Nephron (organoid): ENCODE results near the gene TPSD1.
"Not testable (repeated sequence)": the region's sequence is repeated elsewhere in the genome, so short reads cannot be mapped to it uniquely, and the experiment has no call there.

ENCODE experiments used
- H3K27ac Mint-ChIP-seq, 3 experiments: 2 replicates each; pipeline ENCODE4 v1.8.0; 2020; ENCODE audit warnings: mixed read lengths in 3 of 3, mild to moderate bottlenecking in 2 of 3, moderate library complexity in 1 of 3
- H3K27me3 Mint-ChIP-seq: 2 replicates; pipeline ENCODE4 v1.8.0; 2021; ENCODE audit warnings: low read depth, mild to moderate bottlenecking, moderate library complexity, mixed read lengths
- H3K36me3 Mint-ChIP-seq: 2 replicates; pipeline ENCODE4 v1.8.0; 2020; ENCODE audit warnings: low read depth, mixed read lengths
- H3K4me1 Mint-ChIP-seq: 2 replicates; pipeline ENCODE4 v1.8.0; 2020; ENCODE audit warnings: mixed read lengths
- H3K4me3 Mint-ChIP-seq, 3 experiments: 2 replicates each; pipeline ENCODE4 v1.8.0; 2020; ENCODE audit warnings: mild to moderate bottlenecking in 3 of 3, mixed read lengths in 3 of 3, moderate library complexity in 2 of 3
- H3K9me3 Mint-ChIP-seq: 2 replicates; pipeline ENCODE4 v1.8.0; 2020; ENCODE audit warnings: mixed read lengths
- CTCF ChIP-seq, 3 experiments: fragments of 200-600 bp; sonication (generic); IDR thresholded peaks; one replicate each; pipeline ENCODE4 v1.5.0; 2021; ENCODE audit warnings: antibody characterized with exemption in 3 of 3; ENCODE audit not compliant: unreplicated experiment in 3 of 3

The TPSD1 gene

GRCh38 chr16:1245452-1246020 is 10.3 kb upstream of the TPSD1 start:
- no peaks in the 10 kb centered on the region for H3K4me1 Mint-ChIP-seq
- no peaks in the 10 kb centered on the region for H3K36me3 Mint-ChIP-seq
- H3K27ac Mint-ChIP-seq = no peak overlapping the region
- no peaks in the 10 kb centered on the region for H3K9me3 Mint-ChIP-seq
- no peak for TF ChIP-seq CTCF (IDR thresholded peaks at IDR 0.05; ENCODE audit: unreplicated experiment in 3 of 3)
- no peak overlapping the region for H3K4me3 Mint-ChIP-seq
- H3K27me3 Mint-ChIP-seq = peaks cover 18% of the 10 kb centered on the region

GRCh38 chr16:1247903-1248537 is 7.8 kb upstream of the TPSD1 start:
- H3K4me3 Mint-ChIP-seq, H3K36me3 Mint-ChIP-seq, H3K4me1 Mint-ChIP-seq, H3K27ac Mint-ChIP-seq, H3K9me3 Mint-ChIP-seq: not testable (repeated sequence)
- H3K27me3 Mint-ChIP-seq = peaks cover 23% of the 10 kb centered on the region

DNA sequence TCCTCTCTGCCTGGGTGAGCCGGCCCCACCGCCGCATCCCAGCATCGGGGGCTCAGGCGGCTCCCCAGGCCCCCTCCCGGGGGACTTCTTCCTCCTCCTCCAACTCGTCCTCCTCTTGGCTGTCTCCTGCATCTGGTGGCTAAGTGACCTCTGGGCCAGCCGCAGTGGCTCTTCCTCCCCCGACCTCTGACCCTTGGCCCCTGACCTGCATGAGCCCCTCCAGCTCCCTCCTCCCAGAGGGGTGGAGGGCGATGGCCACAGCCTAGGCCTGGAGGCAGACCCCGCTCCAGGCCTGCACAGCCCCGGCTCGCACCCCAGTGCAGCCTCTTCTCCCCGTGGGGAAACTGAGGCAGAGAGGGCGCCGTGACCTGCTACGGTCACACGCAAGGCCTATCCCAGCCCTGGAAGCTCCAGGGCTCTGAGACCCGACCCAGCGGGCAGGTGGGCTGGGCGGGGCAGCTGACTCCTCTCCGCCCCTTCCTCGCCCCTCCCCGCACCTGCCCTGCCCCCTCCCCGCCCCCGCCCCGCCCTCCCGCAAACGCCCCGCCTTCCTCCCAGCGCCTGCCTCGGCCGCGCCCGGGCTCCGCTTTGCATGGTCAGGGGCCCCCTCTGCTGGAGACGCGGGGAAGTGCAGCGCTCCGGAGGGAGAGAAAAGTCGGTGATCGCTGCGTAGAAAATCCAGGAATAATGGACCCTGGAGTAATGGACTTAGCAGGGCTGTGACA is 6.7 kb upstream of the TPSD1 start:
- not testable (repeated sequence) for H3K27ac Mint-ChIP-seq, H3K9me3 Mint-ChIP-seq, H3K36me3 Mint-ChIP-seq, H3K4me3 Mint-ChIP-seq, H3K4me1 Mint-ChIP-seq
- peaks cover 25% of the 10 kb centered on the region for H3K27me3 Mint-ChIP-seq

- H3K27ac Mint-ChIP-seq, H3K4me1 Mint-ChIP-seq, H3K36me3 Mint-ChIP-seq, H3K4me3 Mint-ChIP-seq, H3K9me3 Mint-ChIP-seq: not testable (repeated sequence)
- peaks cover 16% of the 10 kb centered on the region for H3K27me3 Mint-ChIP-seq
Measured at GRCh38 chr16:1253701-1254364, 2.0 kb upstream of the TPSD1 start.

GRCh38 chr16:1254821-1255220 is 1.0 kb upstream of the TPSD1 start:
- peaks cover 21% of the 10 kb centered on the region for H3K27me3 Mint-ChIP-seq
- H3K4me1 Mint-ChIP-seq, H3K9me3 Mint-ChIP-seq, H3K36me3 Mint-ChIP-seq, H3K27ac Mint-ChIP-seq, H3K4me3 Mint-ChIP-seq: not testable (repeated sequence)

DNA sequence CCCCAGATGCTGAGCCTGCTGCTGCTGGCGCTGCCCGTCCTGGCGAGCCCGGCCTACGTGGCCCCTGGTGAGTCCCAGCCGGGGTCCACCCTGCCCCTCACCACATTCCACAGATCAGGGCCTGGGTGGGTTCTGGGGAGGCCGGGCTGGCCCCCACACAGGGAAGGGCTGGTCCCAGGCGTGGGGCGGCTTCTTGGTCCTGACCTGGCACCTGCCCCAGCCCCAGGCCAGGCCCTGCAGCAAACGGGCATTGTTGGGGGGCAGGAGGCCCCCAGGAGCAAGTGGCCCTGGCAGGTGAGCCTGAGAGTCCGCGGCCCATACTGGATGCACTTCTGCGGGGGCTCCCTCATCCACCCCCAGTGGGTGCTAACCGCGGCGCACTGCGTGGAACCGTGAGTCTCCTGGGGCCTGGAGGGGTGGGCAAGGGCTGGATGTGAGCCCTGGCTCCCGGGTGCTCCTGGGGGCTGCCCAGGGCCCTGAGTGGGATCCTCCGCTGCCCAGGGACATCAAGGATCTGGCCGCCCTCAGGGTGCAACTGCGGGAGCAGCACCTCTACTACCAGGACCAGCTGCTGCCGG is 516 bp downstream of the TPSD1 start:
- H3K27ac Mint-ChIP-seq, H3K9me3 Mint-ChIP-seq, H3K4me3 Mint-ChIP-seq, H3K36me3 Mint-ChIP-seq, H3K4me1 Mint-ChIP-seq: not testable (repeated sequence)
- peaks cover 34% of the 10 kb centered on the region for H3K27me3 Mint-ChIP-seq

- H3K27me3 Mint-ChIP-seq = peaks cover 37% of the 10 kb centered on the region
- H3K4me3 Mint-ChIP-seq = no peak overlapping the region
- no peaks in the 10 kb centered on the region for H3K4me1 Mint-ChIP-seq
Measured at GRCh38 chr16:1256874-1257322, 1.0 kb downstream of the TPSD1 start.

More at GRCh38 chr16:1256874-1257322, 1.0 kb downstream of the TPSD1 start:
- H3K27ac Mint-ChIP-seq = no peak overlapping the region
- TF ChIP-seq CTCF (IDR thresholded peaks at IDR 0.05; ENCODE audit: unreplicated experiment in 3 of 3) = no peak
- H3K36me3 Mint-ChIP-seq = no peaks in the 10 kb centered on the region
- H3K9me3 Mint-ChIP-seq = no peaks in the 10 kb centered on the region
